Fibroblast of the aortic adventitia (primary cell): ENCODE measurements around the gene COA3. TPM values are rescaled to one million over a fixed set of nuclear protein-coding genes. Genes with fewer than 3 reads are reported as not detected.

Experiments
- DNase-seq: peaks from one replicate; pipeline ENCODE4 v3.0.0-alpha.2; 2010; ENCODE audit warnings: low read depth
- H3K4me3 ChIP-seq: 2 replicates; pipeline ENCODE4 v1.5.1; 2011; ENCODE audit warnings: low read depth, mild to moderate bottlenecking, control low read depth, low read length, moderate library complexity
- total RNA-seq: library from RNA; depleted of rRNA; stranded (reverse); fragments of >200 nt; gene quantifications from 2 replicates; pipeline ENCODE4 v1.2.3, GENCODE V29; 2012; ENCODE audit warnings: low replicate concordance
- TF ChIP-seq, protein P1 (sequence below): IDR thresholded peaks from 2 replicates; pipeline ENCODE4 v1.5.1; 2011; ENCODE audit warnings: mild to moderate bottlenecking, low read length, control low read depth, inconsistent platforms; ENCODE audit not compliant: insufficient read depth

The COA3 gene
- total RNA-seq, 1 donor = 67.5 TPM

DNA sequence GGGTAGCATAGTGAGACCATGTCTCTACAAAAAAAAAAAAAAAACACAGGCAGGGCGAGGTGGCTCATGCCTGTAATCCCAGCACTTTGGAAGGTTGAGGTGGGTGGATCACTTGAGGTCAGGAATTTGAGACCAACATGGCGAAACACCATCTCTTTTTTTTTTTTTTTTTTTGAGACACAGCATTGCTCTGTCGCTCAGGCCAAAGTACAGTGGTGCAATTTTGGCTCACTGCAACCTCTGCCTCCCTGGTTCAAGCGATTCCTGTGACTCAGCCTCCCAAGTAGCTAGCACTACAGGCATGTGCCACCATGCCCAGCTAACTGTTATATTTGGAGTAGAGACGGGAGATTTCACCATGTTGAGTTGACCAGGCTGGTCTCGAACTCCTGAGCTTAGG lies 32.4 kb downstream of the COA3 start:
- TF ChIP-seq, protein P1, sequence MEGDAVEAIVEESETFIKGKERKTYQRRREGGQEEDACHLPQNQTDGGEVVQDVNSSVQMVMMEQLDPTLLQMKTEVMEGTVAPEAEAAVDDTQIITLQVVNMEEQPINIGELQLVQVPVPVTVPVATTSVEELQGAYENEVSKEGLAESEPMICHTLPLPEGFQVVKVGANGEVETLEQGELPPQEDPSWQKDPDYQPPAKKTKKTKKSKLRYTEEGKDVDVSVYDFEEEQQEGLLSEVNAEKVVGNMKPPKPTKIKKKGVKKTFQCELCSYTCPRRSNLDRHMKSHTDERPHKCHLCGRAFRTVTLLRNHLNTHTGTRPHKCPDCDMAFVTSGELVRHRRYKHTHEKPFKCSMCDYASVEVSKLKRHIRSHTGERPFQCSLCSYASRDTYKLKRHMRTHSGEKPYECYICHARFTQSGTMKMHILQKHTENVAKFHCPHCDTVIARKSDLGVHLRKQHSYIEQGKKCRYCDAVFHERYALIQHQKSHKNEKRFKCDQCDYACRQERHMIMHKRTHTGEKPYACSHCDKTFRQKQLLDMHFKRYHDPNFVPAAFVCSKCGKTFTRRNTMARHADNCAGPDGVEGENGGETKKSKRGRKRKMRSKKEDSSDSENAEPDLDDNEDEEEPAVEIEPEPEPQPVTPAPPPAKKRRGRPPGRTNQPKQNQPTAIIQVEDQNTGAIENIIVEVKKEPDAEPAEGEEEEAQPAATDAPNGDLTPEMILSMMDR = no peak
- DNase-seq = no peak
- H3K4me3 ChIP-seq = no peak overlapping the region

DNA sequence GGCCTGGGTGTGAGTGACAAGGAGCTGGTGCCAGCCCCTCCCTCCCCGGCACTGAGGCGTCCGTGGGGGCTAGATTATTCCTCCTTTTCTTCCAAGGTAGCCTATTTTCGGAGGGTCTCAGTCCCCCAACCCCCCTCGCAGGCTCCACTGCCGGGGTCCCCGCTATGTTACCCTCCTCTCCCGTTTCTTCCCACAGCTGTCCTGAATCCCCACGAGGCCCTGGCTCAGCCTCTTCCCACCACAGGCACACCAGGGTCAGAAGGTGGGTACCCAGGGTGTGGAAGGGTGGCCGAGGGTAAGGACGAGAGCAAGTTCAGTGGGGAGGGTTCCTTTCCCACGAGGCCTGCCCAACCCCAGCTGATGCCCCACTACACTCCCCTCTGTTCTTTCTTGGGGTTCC lies 36.9 kb downstream of the COA3 start:
- peak overlapping the region; percentile 50 for H3K4me3 ChIP-seq
- no peak for DNase-seq
- TF ChIP-seq, protein P1 = no peak

DNA sequence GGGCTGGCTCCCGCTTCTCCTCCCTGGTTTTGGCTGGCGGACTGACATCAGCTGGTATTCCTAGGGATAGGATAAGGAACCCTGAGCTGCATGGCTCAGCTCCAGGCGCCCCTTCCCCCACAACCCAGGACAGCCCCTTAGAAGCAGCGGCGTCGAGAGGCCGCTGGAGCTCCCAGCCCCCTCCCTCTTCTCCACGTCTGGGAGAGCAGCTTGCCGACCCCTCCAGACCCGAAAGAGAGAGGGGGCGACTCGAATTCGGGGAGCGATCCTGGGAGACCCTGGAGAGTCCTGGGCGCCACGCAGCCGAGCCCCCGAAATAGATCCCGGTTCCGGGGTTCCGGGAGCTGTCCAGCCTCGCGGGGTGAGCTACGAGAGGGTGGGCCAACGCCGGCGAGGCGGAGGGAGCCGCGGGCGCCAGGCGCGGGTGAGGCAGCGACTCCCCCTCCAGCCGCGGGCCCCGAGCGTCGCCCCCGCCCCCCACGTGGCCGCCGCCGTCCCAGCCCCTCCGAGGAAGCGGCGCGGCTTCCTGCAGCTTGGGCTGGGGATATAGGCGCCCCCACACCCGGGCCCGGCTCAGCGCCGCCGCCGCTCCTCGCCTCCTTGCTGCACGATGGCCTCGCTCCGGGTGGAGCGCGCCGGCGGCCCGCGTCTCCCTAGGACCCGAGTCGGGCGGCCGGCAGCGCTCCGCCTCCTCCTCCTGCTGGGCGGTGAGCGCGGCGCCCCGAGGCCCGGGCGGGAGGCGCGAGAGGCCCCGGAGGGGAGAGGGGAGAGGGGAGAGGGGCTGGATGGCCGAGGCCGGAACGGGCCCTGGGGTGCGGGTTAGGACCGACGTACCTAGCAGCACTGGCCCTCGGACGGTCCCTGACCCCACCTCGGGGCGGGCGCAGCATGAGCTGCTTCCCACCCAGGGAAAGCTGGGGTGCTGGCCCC lies 37.6 kb downstream of the COA3 start, which contains the start of gene RAMP2:
Gene RAMP2, plus strand, starts transcription at position 576 of the 930 bp plus-strand sequence. Its CDS starts 35 bp downstream, at position 611.
- TF ChIP-seq, protein P1 = no peak
- DNase-seq = no peak
- peak within 1 kb of the TSS; percentile 50 for H3K4me3 ChIP-seq

DNA sequence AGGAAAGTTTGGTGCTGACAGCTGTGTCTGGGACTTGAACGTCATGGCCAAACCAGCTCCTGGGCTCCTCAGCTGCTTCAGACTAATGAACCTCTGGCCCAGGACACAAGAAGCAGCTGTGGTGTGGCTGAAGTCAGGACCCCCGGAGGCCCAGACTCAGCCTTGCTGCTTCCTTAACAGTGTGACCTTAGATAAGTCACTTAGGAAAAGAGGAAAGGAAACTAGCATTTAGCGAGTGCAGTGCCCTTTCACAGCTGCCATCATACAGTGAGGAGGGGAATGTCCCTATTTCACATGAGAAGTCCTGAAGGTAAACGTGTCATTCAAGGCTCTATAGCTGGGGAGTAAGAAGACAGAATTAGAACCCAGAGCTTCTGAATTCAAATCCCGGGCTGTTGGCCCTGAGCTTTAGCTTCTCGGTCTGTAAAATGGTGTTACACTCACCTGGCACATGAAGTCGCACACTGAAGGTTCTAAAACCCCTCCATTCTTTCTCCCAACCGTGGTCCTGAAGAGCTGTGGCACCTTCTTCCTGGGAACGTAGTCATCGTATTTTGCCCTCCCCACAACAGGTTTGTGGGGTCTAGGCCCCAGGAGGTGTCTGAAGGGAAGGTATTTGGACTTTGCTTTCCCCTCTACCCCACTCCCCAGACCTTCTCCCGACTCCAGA lies 38.4 kb downstream of the COA3 start:
- H3K4me3 ChIP-seq = no peak overlapping the region
- TF ChIP-seq, protein P1 = no peak
- DNase-seq = no peak

DNA sequence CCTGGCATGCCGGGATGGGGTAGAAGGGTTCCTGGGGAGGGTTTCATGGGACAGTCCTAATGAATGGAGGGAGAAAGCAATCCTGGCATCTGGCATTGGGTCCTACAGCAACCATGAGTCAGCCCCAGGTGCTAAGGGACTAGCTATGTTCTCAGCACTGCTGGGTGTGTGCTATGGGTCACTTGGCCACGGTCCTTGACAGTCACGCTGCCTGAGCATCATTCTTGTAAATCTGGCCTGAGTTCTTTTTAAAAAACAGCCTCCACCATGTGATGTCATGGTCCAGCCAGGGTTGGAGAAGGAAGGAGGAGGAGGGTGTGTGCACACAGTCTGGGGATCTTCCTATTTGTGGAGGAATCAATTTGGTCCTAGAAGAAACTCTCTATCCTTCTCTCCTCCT lies 43.7 kb downstream of the COA3 start:
- DNase-seq = peak; percentile 83
- no peak overlapping the region for H3K4me3 ChIP-seq
- TF ChIP-seq, protein P1 = no peak

DNA sequence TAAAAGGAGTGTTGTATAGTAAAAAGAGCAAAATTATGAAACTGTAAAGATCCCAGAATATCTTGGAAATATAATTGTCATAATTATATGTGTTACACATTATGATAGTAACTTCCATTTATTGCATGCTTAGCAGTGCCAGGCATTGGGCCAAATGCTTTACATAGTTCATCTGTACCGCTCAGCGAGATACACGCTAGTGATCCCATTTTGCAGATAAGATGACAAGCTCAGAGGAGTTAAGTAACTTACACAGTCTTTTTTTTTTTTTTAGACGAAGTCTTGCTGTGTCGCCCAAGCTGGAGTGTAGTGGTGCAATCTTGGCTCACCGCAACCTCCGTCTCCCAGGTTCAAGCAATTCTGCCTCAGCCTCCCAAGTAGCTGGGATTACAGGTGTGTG lies 46.9 kb downstream of the COA3 start:
- DNase-seq = peak; percentile 55
- TF ChIP-seq, protein P1 = no peak

More for the DNA sequence above, 46.9 kb downstream of the COA3 start:
- H3K4me3 ChIP-seq = no peak overlapping the region
